BE2C (cell line): ENCODE results near the gene GRK2.
"Not testable (repeated sequence)": the region's sequence is repeated elsewhere in the genome, so short reads cannot be mapped to it uniquely, and the experiment has no call there.

ENCODE experiments used
- DNase-seq: peaks from one replicate; pipeline ENCODE4 v3.0.0-alpha.2; 2020
- H3K27me3 ChIP-seq: fragments of 250-450 bp; sonication (Bioruptor Pico); 2 replicates; pipeline ENCODE4 v1.5.1; 2020; ENCODE audit warnings: mild to moderate bottlenecking
- H3K36me3 ChIP-seq: fragments of 250-450 bp; sonication (Bioruptor Pico); 2 replicates; pipeline ENCODE4 v1.5.1; 2020; ENCODE audit warnings: mild to moderate bottlenecking
- H3K4me1 ChIP-seq: fragments of 250-450 bp; sonication (Bioruptor Pico); 2 replicates; pipeline ENCODE4 v1.5.1; 2020
- H3K4me3 ChIP-seq: 2 replicates; pipeline ENCODE4 v1.5.1; 2011; ENCODE audit warnings: low read depth, low read length
- H3K9me3 ChIP-seq: fragments of 250-450 bp; sonication (Bioruptor Pico); 2 replicates; pipeline ENCODE4 v1.5.1; 2020
- TF ChIP-seq, protein P1 (sequence below): IDR thresholded peaks from 2 replicates; pipeline ENCODE4 v1.5.1; 2012; ENCODE audit warnings: mild to moderate bottlenecking, low read depth, low read length

Gene GRK2

DNA sequence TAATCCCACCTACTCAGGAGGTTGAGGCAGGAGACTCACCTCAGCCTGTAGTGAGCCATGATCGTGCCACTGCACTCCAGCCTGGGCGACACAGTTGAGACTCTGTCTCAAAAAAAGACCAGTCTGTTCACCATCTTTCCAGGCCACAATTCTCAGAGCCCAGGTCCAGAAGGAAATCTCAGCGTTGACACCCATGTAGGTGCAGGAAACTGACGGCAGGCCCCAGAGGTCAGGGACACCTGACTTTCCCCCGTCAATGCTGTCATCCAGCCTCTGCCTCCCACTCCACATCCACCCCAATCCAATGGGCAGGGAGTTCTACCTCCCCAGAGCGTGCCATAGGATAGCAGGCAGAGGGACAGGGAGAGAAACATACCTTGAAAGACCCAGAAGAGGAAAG, 5.9 kb upstream of the GRK2 start:
- no peaks in the 10 kb centered on the region for H3K27me3 ChIP-seq
- H3K36me3 ChIP-seq, result peaks cover 15% of the 10 kb centered on the region
- no peaks in the 10 kb centered on the region for H3K9me3 ChIP-seq
- TF ChIP-seq, protein P1, sequence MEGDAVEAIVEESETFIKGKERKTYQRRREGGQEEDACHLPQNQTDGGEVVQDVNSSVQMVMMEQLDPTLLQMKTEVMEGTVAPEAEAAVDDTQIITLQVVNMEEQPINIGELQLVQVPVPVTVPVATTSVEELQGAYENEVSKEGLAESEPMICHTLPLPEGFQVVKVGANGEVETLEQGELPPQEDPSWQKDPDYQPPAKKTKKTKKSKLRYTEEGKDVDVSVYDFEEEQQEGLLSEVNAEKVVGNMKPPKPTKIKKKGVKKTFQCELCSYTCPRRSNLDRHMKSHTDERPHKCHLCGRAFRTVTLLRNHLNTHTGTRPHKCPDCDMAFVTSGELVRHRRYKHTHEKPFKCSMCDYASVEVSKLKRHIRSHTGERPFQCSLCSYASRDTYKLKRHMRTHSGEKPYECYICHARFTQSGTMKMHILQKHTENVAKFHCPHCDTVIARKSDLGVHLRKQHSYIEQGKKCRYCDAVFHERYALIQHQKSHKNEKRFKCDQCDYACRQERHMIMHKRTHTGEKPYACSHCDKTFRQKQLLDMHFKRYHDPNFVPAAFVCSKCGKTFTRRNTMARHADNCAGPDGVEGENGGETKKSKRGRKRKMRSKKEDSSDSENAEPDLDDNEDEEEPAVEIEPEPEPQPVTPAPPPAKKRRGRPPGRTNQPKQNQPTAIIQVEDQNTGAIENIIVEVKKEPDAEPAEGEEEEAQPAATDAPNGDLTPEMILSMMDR, result no peak
- H3K4me3 ChIP-seq, result no peak overlapping the region
- no peak for DNase-seq
- peaks cover 10% of the 10 kb centered on the region for H3K4me1 ChIP-seq

DNA sequence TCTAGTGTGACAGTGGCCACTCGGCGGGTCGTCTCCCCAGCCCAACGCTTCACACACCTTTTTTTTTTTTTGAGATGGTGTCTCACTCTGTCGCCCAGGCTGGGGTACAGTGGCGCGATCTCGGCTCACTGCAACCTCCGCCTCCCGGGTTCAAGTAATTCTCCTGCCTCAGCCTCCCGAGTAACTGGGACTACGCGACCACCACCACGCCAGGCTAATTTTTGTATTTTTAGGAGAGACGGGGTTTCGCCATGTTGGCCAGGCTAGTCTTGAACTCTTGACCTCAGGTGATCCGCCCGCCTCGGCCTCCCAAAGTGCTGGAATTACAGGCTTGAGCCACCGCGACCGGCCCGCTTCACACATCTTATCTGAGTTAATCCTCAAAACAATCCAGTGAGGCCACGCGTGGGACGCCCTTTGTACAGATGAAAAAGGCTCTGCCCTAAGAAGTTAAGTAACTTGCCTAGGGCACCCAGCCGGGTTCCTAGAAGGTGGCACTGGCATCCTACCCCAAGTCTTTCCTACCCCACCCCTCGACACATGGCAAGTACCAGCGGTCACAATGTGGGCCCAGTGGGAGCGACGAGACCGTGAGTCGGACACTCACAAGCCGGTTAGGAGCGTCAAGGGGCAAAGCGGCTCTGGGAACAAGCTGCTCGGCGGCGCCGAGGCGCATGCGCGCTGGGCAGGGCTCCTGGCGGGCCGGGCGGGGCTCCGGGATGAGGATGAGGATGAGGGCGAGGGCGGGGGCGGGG, 5.2 kb upstream of the GRK2 start:
- DNase-seq, result peak; percentile 76
- H3K36me3 ChIP-seq, result not testable (repeated sequence)

DNA sequence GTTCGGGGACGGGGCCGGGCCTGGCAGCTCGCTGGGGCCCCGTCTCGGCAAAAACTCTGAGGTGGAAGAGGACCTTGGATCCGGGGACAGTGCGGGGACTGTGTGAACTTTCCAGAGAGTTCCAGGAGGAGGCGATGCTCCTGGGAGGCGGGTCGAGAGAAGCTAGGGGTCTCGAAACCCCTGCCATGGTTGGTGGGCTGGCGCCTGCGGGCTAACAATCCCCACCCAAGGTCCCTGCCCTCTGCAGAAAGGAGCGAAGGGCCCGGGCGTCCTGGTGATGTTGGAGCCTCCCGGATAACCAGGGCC, 4.7 kb upstream of the GRK2 start:
- TF ChIP-seq, protein P1, result peak; percentile 44
- H3K4me3 ChIP-seq, result peak overlapping the region; percentile 55
- no peak for DNase-seq

More for the DNA sequence above, 5.2 kb upstream of the GRK2 start:
- H3K4me3 ChIP-seq, result peak overlapping the region; percentile 55
- H3K9me3 ChIP-seq, H3K27me3 ChIP-seq: not testable (repeated sequence)
- H3K4me1 ChIP-seq, result peaks cover 13% of the 10 kb centered on the region

DNA sequence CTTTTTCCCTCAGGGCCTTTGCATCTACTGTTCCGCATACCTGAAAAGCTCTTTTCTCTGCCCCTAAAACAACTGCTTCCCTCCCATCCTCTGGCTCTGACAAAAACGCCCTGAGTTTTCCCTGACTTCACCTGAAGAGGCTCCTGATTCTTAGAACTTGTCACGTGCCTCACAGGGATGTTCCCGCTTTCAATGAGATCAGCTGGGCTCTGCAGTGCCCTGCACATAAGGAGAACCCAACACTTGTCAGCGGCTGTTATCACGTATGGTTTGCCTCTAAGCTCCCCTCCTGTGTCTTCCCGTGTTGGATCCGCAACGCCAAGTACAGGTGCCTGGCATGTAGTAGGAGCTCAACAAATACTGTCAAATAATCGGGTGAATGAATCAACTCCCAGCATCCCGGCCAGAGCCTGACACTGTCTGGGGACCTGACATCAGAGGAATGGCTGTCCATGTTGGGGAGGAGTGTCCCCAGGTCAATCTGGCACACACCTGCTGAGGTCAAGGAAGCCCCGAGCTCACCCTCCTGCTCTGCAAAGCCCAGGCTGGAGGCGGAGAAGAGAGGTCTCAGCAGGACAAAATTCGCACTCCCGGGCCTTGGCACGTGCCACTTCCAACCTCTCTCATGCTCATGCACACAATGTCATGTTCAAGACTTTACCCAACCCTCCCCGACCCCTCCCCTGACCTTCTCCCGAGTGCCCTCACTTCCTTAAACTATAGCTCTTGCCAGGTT, 4.2 kb upstream of the GRK2 start:
- no peak overlapping the region; the same call in 1 of the 2 replicates for H3K4me3 ChIP-seq
- peaks cover 13% of the 10 kb centered on the region for H3K4me1 ChIP-seq
- no peaks in the 10 kb centered on the region for H3K27me3 ChIP-seq
- no peak for DNase-seq
- TF ChIP-seq, protein P1, result no peak
- peaks cover 1% of the 10 kb centered on the region for H3K36me3 ChIP-seq
- H3K9me3 ChIP-seq, result no peaks in the 10 kb centered on the region

More for the DNA sequence above, 4.7 kb upstream of the GRK2 start:
- no peaks in the 10 kb centered on the region for H3K27me3 ChIP-seq
- peaks cover 6% of the 10 kb centered on the region for H3K36me3 ChIP-seq
- H3K4me1 ChIP-seq, result peaks cover 13% of the 10 kb centered on the region
- no peaks in the 10 kb centered on the region for H3K9me3 ChIP-seq

- peak; percentile 88 for DNase-seq
- no peak overlapping the region for H3K4me3 ChIP-seq
- H3K4me1 ChIP-seq, result peaks cover 13% of the 10 kb centered on the region
Observed at GRCh38 chr11:67262731-67263675, 3.3 kb upstream of the GRK2 start.

GRCh38 chr11:67264260-67264659, 2.0 kb upstream of the GRK2 start:
- Histone ChIP-seq H3K36me3 (peaks cover 4% of the 10 kb centered on the region), H3K4me3 (no peak overlapping the region), H3K9me3 (no peaks in the 10 kb centered on the region), H3K27me3 (no peaks in the 10 kb centered on the region), H3K4me1 (peaks cover 13% of the 10 kb centered on the region)
- no peak for DNase-seq
- TF ChIP-seq, protein P1, result no peak

More at GRCh38 chr11:67262731-67263675, 3.3 kb upstream of the GRK2 start:
- Histone ChIP-seq H3K9me3 (no peaks in the 10 kb centered on the region), H3K27me3 (no peaks in the 10 kb centered on the region), H3K36me3 (peaks cover 4% of the 10 kb centered on the region)
- TF ChIP-seq, protein P1, result peak; percentile 94
